ENCODE data around the gene QSOX2.

The QSOX2 gene

GRCh38 chr9:136276716-136277115 lies 31.1 kb upstream of the QSOX2 start:
- no peak overlapping the region for H3K4me3 ChIP-seq (ENCODE audit: low read depth, low read length)
- TF ChIP-seq, protein P1, sequence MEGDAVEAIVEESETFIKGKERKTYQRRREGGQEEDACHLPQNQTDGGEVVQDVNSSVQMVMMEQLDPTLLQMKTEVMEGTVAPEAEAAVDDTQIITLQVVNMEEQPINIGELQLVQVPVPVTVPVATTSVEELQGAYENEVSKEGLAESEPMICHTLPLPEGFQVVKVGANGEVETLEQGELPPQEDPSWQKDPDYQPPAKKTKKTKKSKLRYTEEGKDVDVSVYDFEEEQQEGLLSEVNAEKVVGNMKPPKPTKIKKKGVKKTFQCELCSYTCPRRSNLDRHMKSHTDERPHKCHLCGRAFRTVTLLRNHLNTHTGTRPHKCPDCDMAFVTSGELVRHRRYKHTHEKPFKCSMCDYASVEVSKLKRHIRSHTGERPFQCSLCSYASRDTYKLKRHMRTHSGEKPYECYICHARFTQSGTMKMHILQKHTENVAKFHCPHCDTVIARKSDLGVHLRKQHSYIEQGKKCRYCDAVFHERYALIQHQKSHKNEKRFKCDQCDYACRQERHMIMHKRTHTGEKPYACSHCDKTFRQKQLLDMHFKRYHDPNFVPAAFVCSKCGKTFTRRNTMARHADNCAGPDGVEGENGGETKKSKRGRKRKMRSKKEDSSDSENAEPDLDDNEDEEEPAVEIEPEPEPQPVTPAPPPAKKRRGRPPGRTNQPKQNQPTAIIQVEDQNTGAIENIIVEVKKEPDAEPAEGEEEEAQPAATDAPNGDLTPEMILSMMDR (IDR thresholded peaks at IDR 0.05; ENCODE audit: borderline replicate concordance, insufficient read depth, low read depth, low read length): no peak

- H3K4me3 ChIP-seq (ENCODE audit: low read depth, low read length): no peak overlapping the region
- TF ChIP-seq, protein P1 (IDR thresholded peaks at IDR 0.05; ENCODE audit: borderline replicate concordance, insufficient read depth, low read depth, low read length): no peak
Measured at GRCh38 chr9:136275655-136276429, 30.2 kb upstream of the QSOX2 start.

- H3K4me3 ChIP-seq (ENCODE audit: low read depth, low read length): no peak overlapping the region
- TF ChIP-seq, protein P1 (IDR thresholded peaks at IDR 0.05; ENCODE audit: borderline replicate concordance, insufficient read depth, low read depth, low read length): no peak
Measured at GRCh38 chr9:136274786-136275654, 29.4 kb upstream of the QSOX2 start.

GRCh38 chr9:136273921-136274785 lies 28.5 kb upstream of the QSOX2 start:
- TF ChIP-seq, protein P1 (IDR thresholded peaks at IDR 0.05; ENCODE audit: borderline replicate concordance, insufficient read depth, low read depth, low read length): no peak

DNA sequence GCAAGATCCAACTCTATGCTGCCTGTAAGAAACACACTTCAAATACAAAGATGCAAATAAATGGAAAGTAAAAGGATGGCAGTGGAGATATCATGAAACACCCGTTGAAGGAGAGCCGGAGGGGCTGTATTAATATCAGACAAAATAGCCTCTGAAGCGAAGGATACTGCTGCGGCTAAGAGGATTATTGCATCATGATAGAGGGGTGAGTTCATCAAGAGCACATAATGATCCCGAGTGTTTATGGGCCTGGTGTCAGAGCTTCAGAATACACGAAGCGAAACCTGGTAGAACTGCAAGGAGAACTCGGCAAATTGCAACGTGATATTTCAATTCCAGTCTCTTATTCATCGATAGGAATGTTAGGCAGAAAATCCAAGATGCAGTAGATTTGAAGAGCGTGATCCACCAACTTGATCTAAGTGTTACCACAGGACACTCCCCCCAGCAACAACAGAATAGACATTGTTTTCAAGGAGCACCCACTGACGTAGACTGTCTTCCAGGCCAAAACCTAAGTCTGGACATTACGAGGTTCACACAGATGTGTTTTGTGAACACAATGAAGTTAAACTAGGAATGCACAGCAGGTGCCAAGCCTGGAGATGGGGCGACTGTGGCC lies 27.7 kb upstream of the QSOX2 start:
- TF ChIP-seq, protein P1 (IDR thresholded peaks at IDR 0.05; ENCODE audit: borderline replicate concordance, insufficient read depth, low read depth, low read length): no peak
- no peak overlapping the region for H3K4me3 ChIP-seq (ENCODE audit: low read depth, low read length)

More at GRCh38 chr9:136273921-136274785, 28.5 kb upstream of the QSOX2 start:
- H3K4me3 ChIP-seq (ENCODE audit: low read depth, low read length): no peak overlapping the region

DNA sequence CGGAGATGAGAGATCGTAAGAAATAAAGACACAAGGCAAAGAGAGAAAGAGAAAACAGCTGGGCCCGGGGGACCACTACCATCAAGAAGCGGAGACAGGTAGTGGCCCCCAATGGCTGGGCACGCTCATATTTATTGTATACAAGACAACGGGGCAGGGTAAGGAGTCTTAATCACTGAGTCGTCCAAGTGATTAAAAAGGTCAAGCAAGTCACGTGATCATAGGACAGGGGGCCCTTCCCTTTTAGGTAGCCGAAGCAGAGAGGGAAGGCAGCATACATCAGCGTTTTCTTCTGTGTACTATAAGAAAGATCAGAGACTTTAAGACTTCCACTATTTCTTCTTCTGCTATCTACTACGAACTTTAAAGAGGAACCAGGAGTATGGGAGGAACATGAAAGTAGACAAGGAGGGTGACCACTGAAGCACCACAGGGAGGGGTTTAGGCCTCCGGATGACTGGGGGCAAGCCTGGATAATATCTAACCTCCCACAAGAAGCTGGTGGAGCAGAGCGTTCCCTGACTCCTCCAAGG lies 24.6 kb upstream of the QSOX2 start:
- H3K4me3 ChIP-seq (ENCODE audit: low read depth, low read length): no peak overlapping the region
- TF ChIP-seq, protein P1 (IDR thresholded peaks at IDR 0.05; ENCODE audit: borderline replicate concordance, insufficient read depth, low read depth, low read length): no peak

Data from GM12875 (cell line).